ENCODE measurements around the gene MARK2. TPM values are rescaled to one million over a fixed set of nuclear protein-coding genes. Genes with fewer than 3 reads are reported as not detected.
A peak's percentile ranks its signal among the peaks of the same experiment; 100 is the strongest.

The MARK2 gene
- total RNA-seq (2021; fragmentation: NEBNext Ultra II Directional; extraction: Animal tissue kit (Norgen Biotek cat#: 25700)) (56.5 and 58.5 TPM in 2 replicates), polyA plus RNA-seq (2011; rRNA removed) (19.3 and 24.4 TPM in 2 replicates), polyA minus RNA-seq (2011; rRNA and poly(A)+ RNA removed) (22.4 and 28.2 TPM in 2 replicates)
- polyA plus RNA-seq (2011; cell fraction: cytosol; rRNA removed), result 18.1 TPM
- 32.7 TPM for polyA plus RNA-seq (2011; cell fraction: nucleus; rRNA removed)
- 29.2 to 30.7 TPM (median 29.5 TPM) in 4 replicates for polyA plus RNA-seq (2012, experiment 1 of 2)
- 25.5 TPM for polyA plus RNA-seq (2012, experiment 2 of 2)
- polyA plus RNA-seq (2013, experiment 1 of 2), result 30.7 TPM
- 28.7 TPM for polyA plus RNA-seq (2013, experiment 2 of 2)
- 38.7 TPM for polyA minus RNA-seq (2011; cell fraction: cytosol; rRNA and poly(A)+ RNA removed)
- 28.2 TPM for polyA minus RNA-seq (2011; cell fraction: nucleus; rRNA and poly(A)+ RNA removed)
- long read RNA-seq, experiment 1, partial matches to known transcripts, result 18 of 20 reads
- long read RNA-seq, experiment 1, other reads (novel, unspliced or antisense), result 2 of 20 reads
- long read RNA-seq, experiment 2, result 0 reads

DNA sequence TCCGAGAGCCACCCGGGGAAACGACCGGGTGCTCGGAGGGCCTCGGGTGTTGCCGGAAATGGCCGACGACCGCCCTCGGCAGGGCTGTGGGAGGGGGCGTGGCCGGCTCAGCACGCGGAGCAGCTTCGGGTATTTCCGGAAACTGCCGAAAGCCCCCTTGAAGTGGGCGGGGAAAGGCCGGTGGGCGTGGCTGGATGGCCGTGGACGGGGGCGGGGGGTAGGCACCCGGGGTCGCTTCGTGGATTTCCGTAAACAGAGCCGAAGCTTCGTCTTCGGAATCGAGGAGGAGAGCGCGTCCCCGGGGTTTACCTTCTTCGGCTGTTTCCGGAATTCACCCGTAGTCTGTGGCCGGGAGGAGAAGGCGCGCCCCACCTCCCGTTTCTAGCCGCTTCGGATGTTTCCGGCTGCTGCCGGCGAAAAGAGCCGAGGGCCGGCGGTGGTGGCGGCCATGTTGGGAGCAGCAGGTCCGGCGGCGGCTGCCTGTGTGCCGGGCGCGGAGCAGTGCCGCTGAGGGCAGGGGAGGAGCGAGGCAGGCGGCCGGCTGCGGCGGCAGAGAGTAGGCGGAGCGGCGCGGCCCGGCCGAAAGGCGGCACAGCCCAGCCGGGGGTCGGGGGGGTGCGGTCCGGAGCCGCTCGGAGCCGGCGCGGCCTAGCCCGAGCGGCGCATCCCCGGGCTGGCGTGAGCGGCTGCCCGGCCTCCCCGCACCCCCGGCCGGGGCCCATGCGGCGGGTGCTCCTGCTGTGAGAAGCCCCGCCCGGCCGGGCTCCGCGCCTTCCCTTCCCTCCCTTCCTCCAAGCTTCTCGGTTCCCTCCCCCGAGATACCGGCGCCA is at the start of gene MARK2:
TSS of gene MARK2 (plus strand) at position 433 of the 830 bp plus-strand sequence. CDS start at position 830, 397 bp downstream.
- Histone ChIP-seq H3K79me1 (ENCODE audit: low read depth, low read length) (peaks cover 13% of the 10 kb centered on the region), H3K9ac (replicated peaks in 1 of 4; ENCODE audit: extremely low read depth in 1 of 4, low read depth in 3 of 4, low read length in 3 of 4) (peak within 1 kb of the TSS; percentile 52 to 97 (median 86)), H3K4me2 (ENCODE audit: insufficient read depth in 1 of 2, low read depth in 2 of 2, low read length in 2 of 2) (peak within 1 kb of the TSS; percentile 87 to 99), H3K18ac (ENCODE audit: extremely low read depth, low read length) (peak within 1 kb of the TSS; percentile 52; the same call in 1 of the 2 replicates), H3K27ac (ENCODE audit: low read depth, low read length) (peak within 1 kb of the TSS; percentile 43), H2BK15ac (ENCODE audit: low read length) (no peak within 1 kb of the TSS; the same call in 1 of the 2 replicates), H3K23ac (ENCODE audit: insufficient read length) (no peak within 1 kb of the TSS), H3K27me3 (replicated peaks in 1 of 4; ENCODE audit: control insufficient read depth in 3 of 4, extremely low read depth in 1 of 4, insufficient read depth in 3 of 4, low read length in 3 of 4) (no peaks in the 10 kb centered on the region), H2BK20ac (ENCODE audit: low read length) (no peak within 1 kb of the TSS), H3K9me3 (ENCODE audit: insufficient read depth in 2 of 2, low read depth in 1 of 2, low read length in 1 of 2) (no peaks in the 10 kb centered on the region), H4K91ac (replicated peaks; ENCODE audit: insufficient read length, low read length) (no peak within 1 kb of the TSS), H3K56ac (replicated peaks; ENCODE audit: insufficient read length, low read depth, low read length) (peak within 1 kb of the TSS; percentile 12), H3K4me1 (replicated peaks in 1 of 4; ENCODE audit: control insufficient read depth in 3 of 4, insufficient read depth in 4 of 4, low read length in 3 of 4) (peaks cover 15 to 38% (median 25%) of the 10 kb centered on the region in 4 experiments), H2AFZ (ENCODE audit: low read length) (0 out of 2 replicates have a peak within 1 kb of the TSS, but pooled peaks have one; percentile 26), H2AK5ac (ENCODE audit: low read depth, low read length) (no peak within 1 kb of the TSS), H3K4me3 (ENCODE audit: extremely low read depth in 1 of 4, insufficient read depth in 2 of 4, low read depth in 3 of 4, low read length in 4 of 4) (peak within 1 kb of the TSS; percentile 83 to 97 (median 90)), H2BK12ac (ENCODE audit: low read depth, low read length) (no peak within 1 kb of the TSS), H4K20me1 (replicated peaks in 1 of 2; ENCODE audit: control insufficient read depth in 1 of 2, insufficient read depth in 2 of 2, low read length in 2 of 2) (peaks cover 24% of the 10 kb centered on the region in 2 experiments), H4K8ac (ENCODE audit: extremely low read depth, insufficient read depth, low read length) (peak within 1 kb of the TSS; percentile 82), H3K79me2 (ENCODE audit: control insufficient read depth in 1 of 2, insufficient read depth in 2 of 2, low read length in 2 of 2) (peaks cover 17 to 46% of the 10 kb centered on the region in 2 experiments), H4K5ac (ENCODE audit: insufficient read length, low read depth, low read length) (no peak within 1 kb of the TSS), H3K23me2 (ENCODE audit: low read depth, low read length) (peaks cover 16% of the 10 kb centered on the region), H3K36me3 (ENCODE audit: control insufficient read depth in 2 of 4, insufficient read depth in 4 of 4, low read length in 3 of 4) (no peaks in the 10 kb centered on the region; a peak in 1 of 8 replicates), H2BK5ac (ENCODE audit: low read depth, low read length) (peak within 1 kb of the TSS; percentile 50), H3K4ac (replicated peaks; ENCODE audit: insufficient read length, low read depth, low read length) (no peak within 1 kb of the TSS), H3K14ac (ENCODE audit: insufficient read length) (no peak within 1 kb of the TSS), H2BK120ac (replicated peaks; ENCODE audit: low read depth, low read length) (no peak within 1 kb of the TSS)
- FAIRE-seq (no peak), DNase-seq (ENCODE audit: low read depth in 1 of 2, low spot score in 2 of 2) (peak; percentile 97 to 100)
- ChIA-PET POLR2A (ENCODE audit: partially characterized antibody) (interaction anchor here (0.5 to 5.8 kb wide), 19 partner anchors 9 to 153 kb away, joined by 3 to 45 read pairs (median 4); partner anchors contain the start of genes RCOR2 and ZFTA), CTCF (ENCODE audit: partially characterized antibody) (interaction anchor here (0.6 to 6.1 kb wide), 18 partner anchors 10 to 1131 kb away, joined by 3 to 163 read pairs (median 25); no protein-coding TSS in a partner anchor)
- WGBS, 2 experiments (ENCODE audit: extremely low coverage in 1 of 2, insufficient coverage in 1 of 2, insufficient read length in 1 of 2, insufficient replicate concordance in 2 of 2, low coverage in 1 of 2, low lambda C conversion rate in 2 of 2, missing lambda C conversion rate in 1 of 2), result 2% methylated on average over 54 of the region's 100 CpGs; no CpG with 5 or more reads in 1 of the 2 experiments
- TF ChIP-seq GABPA (IDR thresholded peaks at IDR 0.05; ENCODE audit: borderline replicate concordance, insufficient read depth, low read length) (no peak), RXRA (IDR thresholded peaks at IDR 0.05; ENCODE audit: insufficient read depth, low read depth, low read length) (no peak), RFX5 (IDR thresholded peaks at IDR 0.05; ENCODE audit: borderline replicate concordance, low read depth, low read length) (no peak), SRF (IDR thresholded peaks at IDR 0.05; ENCODE audit: low read depth, low read length) (no peak), ATF2 (IDR thresholded peaks at IDR 0.05; ENCODE audit: low read length) (no peak), KDM4A (IDR thresholded peaks at IDR 0.05; ENCODE audit: low read depth, low read length, severe bottlenecking) (peak; percentile 50)
